Fibroblast of villous mesenchyme (primary cell): ENCODE results near the gene RPTOR. TPM values are rescaled to one million over a fixed set of nuclear protein-coding genes. Genes with fewer than 3 reads are reported as not detected.

Source experiments
- DNase-seq: peaks from one replicate; pipeline ENCODE4 v3.0.0-alpha.2; 2010; ENCODE audit warnings: low read depth
- H3K4me3 ChIP-seq: 2 replicates; pipeline ENCODE4 v1.5.1; 2011; ENCODE audit warnings: low read depth, mild to moderate bottlenecking, low read length
- CTCF ChIP-seq: IDR thresholded peaks from 2 replicates; pipeline ENCODE4 v1.5.1; 2012; ENCODE audit warnings: low read depth, mild to moderate bottlenecking, low read length; ENCODE audit not compliant: insufficient read depth
- total RNA-seq: library from RNA; depleted of rRNA; stranded (reverse); fragments of >200 nt; gene quantifications from 2 replicates; pipeline ENCODE4 v1.2.3, GENCODE V29; 2012

RPTOR gene
- total RNA-seq, 1 donor: 35.8 TPM

- no peak overlapping the region for H3K4me3 ChIP-seq
- peak; percentile 22 for TF ChIP-seq CTCF
- DNase-seq: peak; percentile 83
Measured at GRCh38 chr17:80859002-80859941, 314.6 kb downstream of the RPTOR start.

- no peak for DNase-seq
- no peak overlapping the region for H3K4me3 ChIP-seq
- no peak for TF ChIP-seq CTCF
Measured at GRCh38 chr17:80860101-80860671, 315.5 kb downstream of the RPTOR start.

- no peak for TF ChIP-seq CTCF
- no peak overlapping the region for H3K4me3 ChIP-seq
- DNase-seq: no peak
Measured at GRCh38 chr17:80860703-80861417, 316.2 kb downstream of the RPTOR start.

GRCh38 chr17:80861418-80861815 lies 316.8 kb downstream of the RPTOR start:
- peak; percentile 32 for DNase-seq
- no peak overlapping the region for H3K4me3 ChIP-seq
- no peak for TF ChIP-seq CTCF

- peak; percentile 59 for TF ChIP-seq CTCF
- peak; percentile 64 for DNase-seq
- H3K4me3 ChIP-seq: no peak overlapping the region
Measured at GRCh38 chr17:80861892-80862291, 317.3 kb downstream of the RPTOR start.

GRCh38 chr17:80862481-80862961 lies 317.9 kb downstream of the RPTOR start:
- no peak for TF ChIP-seq CTCF
- DNase-seq: no peak
- no peak overlapping the region for H3K4me3 ChIP-seq
